GM12878 (cell line): Measurements from ENCODE around the gene PCSK6. TPM values are rescaled to one million over a fixed set of nuclear protein-coding genes. Genes with fewer than 3 reads are reported as not detected.

Experiments used
- ATAC-seq: fragments of 200-7000 bp; cut with Tn5 transposase; 3 replicates; pipeline ENCODE4 v1.9.1; 2020; ENCODE audit warnings: mild to moderate bottlenecking, moderate library complexity
- BruUV-seq: library from RNA; stranded (reverse); fragments of 400-500 nt; replicated peaks from 2 replicates; lab custom pipeline; 2021; lab: Mats Ljungman, UMichigan
- CTCF ChIA-PET: fragments of 300-600 bp; sonication (Branson Sonifier 250); formaldehyde crosslinking; extraction: SDS; loops from one replicate; lab custom pipeline; 2021; ENCODE audit warnings: inconsistent platforms; lab: Yijun Ruan, JAX
- POLR2A ChIA-PET: fragments of 350-600 bp; formaldehyde crosslinking; extraction: SDS; loops from one replicate; lab custom pipeline; 2021; ENCODE audit warnings: inconsistent platforms; lab: Charles Lee
- RAD21 ChIA-PET: fragments of 300-600 bp; sonication (Branson Sonifier 250); formaldehyde crosslinking; loops from one replicate; lab custom pipeline; 2023; ENCODE audit warnings: antibody characterized with exemption; ENCODE audit not compliant: unreplicated experiment; lab: Charles Lee
- SMC1A ChIA-PET: fragments of 300-600 bp; sonication (Branson Sonifier 250); formaldehyde crosslinking; loops from one replicate; lab custom pipeline; 2023; ENCODE audit not compliant: unreplicated experiment, uncharacterized antibody; lab: Charles Lee
- DNase-seq: peaks from one replicate; pipeline ENCODE4 v3.0.0-alpha.2; 2011; ENCODE audit warnings: low read depth, low spot score
- FAIRE-seq: peaks from 3 replicates; lab custom pipeline; 2011; peaks lifted over from hg19 to GRCh38; lab: Jason Lieb, UNC
- H2AFZ ChIP-seq: 2 replicates; pipeline ENCODE4 v1.6.0; 2011; ENCODE audit warnings: low read depth, low read length, control low read depth; ENCODE audit not compliant: control insufficient read depth
- H3K27ac ChIP-seq: 2 replicates; pipeline ENCODE4 v1.5.1; 2011; ENCODE audit warnings: control low read depth; ENCODE audit not compliant: control insufficient read depth, insufficient read depth
- H3K27me3 ChIP-seq, 2 experiments: replicated peaks in 1 of 2; 2 replicates each; pipeline versions ENCODE4 v1.6.0 to v1.6.1; 2011; ENCODE audit warnings: low read length in 1 of 2; ENCODE audit not compliant: control insufficient read depth in 2 of 2, insufficient read depth in 2 of 2
- H3K36me3 ChIP-seq, 2 experiments: 2 replicates each; pipeline ENCODE4 v1.5.1; 2011; ENCODE audit warnings: low read length in 1 of 2; ENCODE audit not compliant: control insufficient read depth in 2 of 2, insufficient read depth in 2 of 2
- H3K4me1 ChIP-seq: 2 replicates; pipeline ENCODE4 v1.6.1; 2011; ENCODE audit warnings: mild to moderate bottlenecking, low read length, moderate library complexity, mixed read lengths; ENCODE audit not compliant: control insufficient read depth, insufficient read depth
- H3K4me2 ChIP-seq: 2 replicates; pipeline ENCODE4 v1.6.0; 2011; ENCODE audit warnings: control low read depth; ENCODE audit not compliant: control insufficient read depth, insufficient read depth
- H3K4me3 ChIP-seq: fragments of 200-600 bp; sonication (generic); 2 replicates; pipeline ENCODE4 v1.5.1; 2016
- H3K79me2 ChIP-seq: 2 replicates; pipeline ENCODE4 v1.6.0; 2011; ENCODE audit warnings: low read length; ENCODE audit not compliant: control insufficient read depth, insufficient read depth
- H3K9ac ChIP-seq: 2 replicates; pipeline ENCODE4 v1.8.0; 2011; ENCODE audit warnings: low read length, control low read depth, mixed read lengths; ENCODE audit not compliant: control insufficient read depth, insufficient read depth
- H3K9me3 ChIP-seq: replicated peaks from 3 replicates; pipeline ENCODE4 v1.5.1; 2011; ENCODE audit warnings: mild to moderate bottlenecking, low read length; ENCODE audit not compliant: control insufficient read depth, insufficient read depth
- H4K20me1 ChIP-seq: 2 replicates; pipeline ENCODE4 v1.6.0; 2011; ENCODE audit not compliant: control insufficient read depth, insufficient read depth
- EGR1 ChIP-seq, 2 experiments: IDR thresholded peaks; 1 replicate in 1 of 2; 2 replicates in 1 of 2; pipeline ENCODE4 v1.6.1; 2011 to 2012; ENCODE audit warnings: low read depth in 2 of 2, low read length in 2 of 2, borderline replicate concordance in 1 of 2, mild to moderate bottlenecking in 1 of 2, moderate library complexity in 1 of 2
- ETV6 ChIP-seq, 2 experiments: fragments of 450-650 bp in 1 of 2; IDR thresholded peaks in 1 of 2; conservative IDR thresholded peaks in 1 of 2; 2 replicates each; pipeline ENCODE4 v1.6.1; 2014; ENCODE audit warnings: antibody characterized with exemption in 1 of 2, borderline replicate concordance in 1 of 2, low read depth in 1 of 2, mild to moderate bottlenecking in 1 of 2, moderate library complexity in 1 of 2
- EZH2 ChIP-seq: IDR thresholded peaks from 2 replicates; pipeline ENCODE4 v1.6.1; 2012; ENCODE audit warnings: low read depth, mild to moderate bottlenecking, control low read depth, inconsistent platforms, low read length, borderline replicate concordance; ENCODE audit not compliant: control insufficient read depth
- RUNX3 ChIP-seq: IDR thresholded peaks from 2 replicates; pipeline ENCODE4 v1.6.1; 2012; ENCODE audit warnings: low read length, inconsistent platforms
- TCF12 ChIP-seq: IDR thresholded peaks from 2 replicates; pipeline ENCODE4 v1.6.1; 2011; ENCODE audit warnings: low read depth, mild to moderate bottlenecking, low read length
- WRNIP1 ChIP-seq: IDR thresholded peaks from 2 replicates; pipeline ENCODE4 v1.6.1; 2011; ENCODE audit warnings: low read depth, low read length, improper control_type of control experiment, borderline replicate concordance
- WGBS: methylation state at CpG from one replicate; pipeline ENCODE4 v1.1.6; 2016; ENCODE audit warnings: low lambda C conversion rate; ENCODE audit not compliant: insufficient replicate concordance, insufficient coverage; ENCODE audit errors: missing lambda C conversion rate; 5-methylcytosine and 5-hydroxymethylcytosine counted together
- in situ Hi-C: fragments of 300-500 bp; cut with MboI; formaldehyde crosslinking; loops from 9 replicates; pipeline ENCODE4 v1.14.3; 2018; ENCODE audit warnings: mixed read lengths
- intact Hi-C: fragments of 100-400 bp; cut with micrococcal nuclease; formaldehyde crosslinking; loops from one replicate; pipeline ENCODE4 v1.14.2; 2022; ENCODE audit not compliant: unreplicated experiment
- polyA plus RNA-seq, 11 experiments: library from polyadenylated mRNA; depleted of rRNA in 4 of 11; unstranded in 6 of 11; stranded (reverse) in 5 of 11; fragments of >200 nt; fragmentation: Nextera tagmentation in 4 of 11; fragmentation: Illumina TruSeq in 1 of 11; extraction: Ambion mirVana in 4 of 11; extraction: Trizol in 1 of 11; gene quantifications; 1 replicate in 1 of 11; 2 replicates in 10 of 11; pipeline versions ENCODE4 v1.2.1 to v1.2.3, GENCODE V29; 2011 to 2016; ENCODE audit warnings: inconsistent platforms in 2 of 11, missing spikeins in 2 of 11, low read depth in 1 of 11
- total RNA-seq, 4 experiments: library from RNA; depleted of rRNA in 3 of 4; stranded (reverse); fragments of >200 nt in 3 of 4; fragmentation: Illumina TruSeq in 1 of 4; extraction: Trizol in 1 of 4; gene quantifications; 2 replicates each; pipeline versions ENCODE4 v1.2.1 to v1.2.3, GENCODE V29; 2013 to 2021
- TF ChIP-seq, protein P1 (sequence below): IDR thresholded peaks from 2 replicates; pipeline ENCODE4 v1.6.1; 2011; ENCODE audit warnings: low read depth, mild to moderate bottlenecking, low read length, moderate library complexity, borderline replicate concordance; ENCODE audit errors: extremely low read depth

PCSK6 gene
- total and polyA plus RNA-seq, 10 of the 15 experiments (the other 5 are each of a cell fraction or from before 2014, with no cell fraction given), result 0.19 to 0.67 (median 0.25) TPM; not detected in 4

DNA sequence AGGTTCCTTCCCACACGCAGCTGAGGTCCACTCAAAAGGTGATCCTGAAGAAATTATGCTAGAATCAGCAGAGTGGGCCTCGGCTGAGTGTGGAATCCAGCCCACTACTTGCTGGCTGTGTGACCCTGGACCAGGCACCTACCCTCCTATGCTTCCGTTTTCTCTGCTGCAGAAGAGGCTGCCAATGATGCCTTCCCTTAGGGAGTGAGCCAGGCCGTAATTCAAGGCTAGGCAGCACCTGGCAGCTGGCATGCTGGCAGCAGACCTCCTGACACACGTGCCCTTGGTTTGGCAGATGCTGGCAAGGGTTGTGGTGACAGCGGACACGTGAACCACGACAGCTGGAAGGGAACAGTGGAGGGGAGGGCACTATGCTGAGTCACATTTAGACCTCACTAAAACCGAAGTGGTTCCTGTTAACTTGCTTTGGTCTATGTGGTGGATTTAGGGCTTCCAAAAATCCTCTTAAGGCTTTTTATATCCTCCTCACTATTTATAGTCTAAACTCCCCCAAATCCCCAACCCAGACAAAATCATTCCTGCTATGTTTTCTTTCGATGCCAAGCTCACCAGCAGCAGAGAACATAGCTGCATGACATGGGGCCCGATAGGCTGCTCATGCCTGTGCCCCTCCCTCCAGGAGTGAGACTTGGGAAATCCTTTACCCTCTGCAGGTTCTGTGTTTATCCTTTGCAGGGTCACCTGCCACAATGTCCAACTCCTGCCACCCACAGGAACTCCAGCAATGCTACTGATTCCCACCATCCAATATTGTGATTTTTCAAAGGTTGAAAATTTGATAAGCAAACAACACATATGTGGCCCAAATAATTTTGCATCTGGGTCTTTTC, 10.6 kb upstream of the PCSK6 start (continued):
- peak; percentile 78 for TF ChIP-seq RUNX3
- no peak for TF ChIP-seq EZH2
- peak; percentile 82 for TF ChIP-seq TCF12

DNA sequence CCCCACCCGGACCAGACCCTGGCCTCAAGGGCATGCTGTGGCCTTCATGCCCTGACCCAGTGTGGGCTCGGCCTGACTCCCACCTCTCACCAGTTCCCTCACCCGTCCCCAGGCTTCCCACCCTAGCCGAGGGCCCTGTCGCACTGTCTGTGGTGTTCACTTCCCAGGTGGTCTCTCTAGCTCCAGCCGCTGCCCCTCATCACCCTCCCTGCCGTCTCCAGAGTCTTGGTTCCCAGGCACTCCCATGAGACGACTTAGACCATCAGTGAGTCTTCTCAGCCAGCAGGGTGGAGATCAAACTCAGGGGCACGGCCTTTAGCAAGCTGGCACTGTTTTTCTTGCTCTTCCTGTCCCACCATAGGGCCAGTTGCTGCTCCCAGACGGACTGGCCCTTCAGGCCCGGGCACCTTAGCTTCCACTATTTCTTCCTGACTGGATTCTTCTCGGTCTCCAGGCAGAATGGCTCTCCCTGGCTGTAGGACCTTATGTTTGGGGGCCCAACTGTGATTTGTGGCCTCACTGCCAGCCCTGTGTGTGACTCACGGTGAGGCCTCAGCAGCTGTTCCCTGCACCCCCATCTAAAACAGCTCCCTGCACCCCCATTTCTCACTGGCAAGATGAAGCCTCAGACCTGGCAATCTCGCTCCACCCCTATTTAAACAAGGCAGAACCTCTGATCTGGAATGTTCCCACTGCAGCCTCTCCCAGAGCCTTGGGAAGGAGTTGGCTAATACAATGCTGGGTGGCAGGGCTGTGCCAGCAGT, 9.4 kb upstream of the PCSK6 start:
- Histone ChIP-seq H2AFZ (no peak overlapping the region), H3K9me3 (no peaks in the 10 kb centered on the region), H3K4me2 (no peak overlapping the region), H4K20me1 (no peaks in the 10 kb centered on the region), H3K79me2 (no peaks in the 10 kb centered on the region), H3K27me3 (no peaks in the 10 kb centered on the region; a peak in 3 of 4 replicates), H3K36me3 (no peaks in the 10 kb centered on the region), H3K27ac (no peak overlapping the region), H3K4me1 (peaks cover 8% of the 10 kb centered on the region), H3K9ac (no peak overlapping the region), H3K4me3 (no peak overlapping the region)
- CTCF ChIA-PET, result no interaction called here
- DNase-seq (no peak), ATAC-seq (no peak), FAIRE-seq (no peak)
- RAD21 ChIA-PET, result interaction anchor here (0.6 kb wide), 1 partner anchor 531 kb away, joined by 3 read pairs; no protein-coding TSS in a partner anchor
- in situ Hi-C loops, result no loop called here
- WGBS, result 27% methylated on average over 14 of the region's 14 CpGs
- no TSS peak for BruUV-seq
- intact Hi-C loops, result no loop called here
- POLR2A ChIA-PET, result no interaction called here
- TF ChIP-seq ETV6 (conservative IDR thresholded peaks at IDR 0.05 in 1 of 2, IDR thresholded peaks at IDR 0.05 in 1 of 2; ENCODE audit: borderline replicate concordance in 1 of 2, low read depth in 1 of 2) (no peak), WRNIP1 (no peak), EGR1 (IDR thresholded peaks at IDR 0.05; ENCODE audit: borderline replicate concordance in 1 of 2, low read depth in 2 of 2, low read length in 2 of 2) (no peak)
- TF ChIP-seq, protein P1, sequence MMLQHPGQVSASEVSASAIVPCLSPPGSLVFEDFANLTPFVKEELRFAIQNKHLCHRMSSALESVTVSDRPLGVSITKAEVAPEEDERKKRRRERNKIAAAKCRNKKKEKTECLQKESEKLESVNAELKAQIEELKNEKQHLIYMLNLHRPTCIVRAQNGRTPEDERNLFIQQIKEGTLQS, result no peak
- SMC1A ChIA-PET, result no interaction called here
